DOHH2 (cell line): Measurements from ENCODE around the gene NUDT4B.
"Not testable (repeated sequence)": the region's sequence is repeated elsewhere in the genome, so short reads cannot be mapped to it uniquely, and the experiment has no call there.

ENCODE experiments used
- H3F3A ChIP-seq: fragments of 200-600 bp; sonication (generic), shearing (Covaris generic); 2 replicates; pipeline ENCODE4 v1.6.0; 2016; ENCODE audit warnings: antibody characterized with exemption, mild to moderate bottlenecking; ENCODE audit not compliant: control insufficient read depth, insufficient read depth
- H3K27ac ChIP-seq: fragments of 200-600 bp; sonication (generic); 2 replicates; pipeline ENCODE4 v1.5.1; 2014; ENCODE audit warnings: low read depth, mild to moderate bottlenecking, low read length, moderate library complexity
- H3K27me3 ChIP-seq: fragments of 200-600 bp; sonication (generic); 2 replicates; pipeline ENCODE4 v1.6.1; 2014; ENCODE audit warnings: mild to moderate bottlenecking, low read length, mixed read lengths; ENCODE audit not compliant: control insufficient read depth
- H3K36me3 ChIP-seq: fragments of 200-600 bp; sonication (generic); 2 replicates; pipeline ENCODE4 v1.6.1; 2014; ENCODE audit warnings: mild to moderate bottlenecking, low read length, moderate library complexity, mixed read lengths; ENCODE audit not compliant: control insufficient read depth
- H3K4me1 ChIP-seq: fragments of 200-600 bp; sonication (generic); 2 replicates; pipeline ENCODE4 v1.6.1; 2014; ENCODE audit warnings: mild to moderate bottlenecking, low read length, mixed read lengths; ENCODE audit not compliant: control insufficient read depth
- H3K4me2 ChIP-seq: fragments of 200-600 bp; sonication (generic); 2 replicates; pipeline ENCODE4 v1.6.0; 2014; ENCODE audit warnings: mild to moderate bottlenecking, low read length, moderate library complexity
- H3K4me3 ChIP-seq: fragments of 200-600 bp; sonication (generic); 2 replicates; pipeline ENCODE4 v1.5.1; 2014; ENCODE audit warnings: mild to moderate bottlenecking, low read length, mixed read lengths
- H3K79me2 ChIP-seq: fragments of 200-600 bp; sonication (generic); 2 replicates; pipeline ENCODE4 v1.6.1; 2014; ENCODE audit warnings: mild to moderate bottlenecking, low read length, mixed read lengths; ENCODE audit not compliant: control insufficient read depth
- H3K9me2 ChIP-seq: fragments of 200-600 bp; sonication (generic); replicated peaks from 2 replicates; pipeline ENCODE4 v1.6.1; 2014; ENCODE audit warnings: mild to moderate bottlenecking, low read length, mixed read lengths; ENCODE audit not compliant: control insufficient read depth
- H3K9me3 ChIP-seq: fragments of 200-600 bp; sonication (generic); 2 replicates; pipeline ENCODE4 v1.6.1; 2014; ENCODE audit warnings: antibody characterized with exemption, low read length, mixed read lengths; ENCODE audit not compliant: control insufficient read depth, insufficient read depth
- H4K20me1 ChIP-seq: fragments of 200-600 bp; sonication (generic); 2 replicates; pipeline ENCODE4 v1.6.0; 2014; ENCODE audit warnings: low read depth, mild to moderate bottlenecking, antibody characterized with exemption, low read length, moderate library complexity; ENCODE audit not compliant: control insufficient read depth, insufficient read depth

Gene NUDT4B

GRCh38 chr1:148791543-148792099, 43.0 kb downstream of the NUDT4B start:
- H3K9me2 ChIP-seq, H4K20me1 ChIP-seq, H3K79me2 ChIP-seq, H3K4me2 ChIP-seq, H3K27ac ChIP-seq, H3K9me3 ChIP-seq, H3K4me3 ChIP-seq, H3K4me1 ChIP-seq, H3F3A ChIP-seq, H3K27me3 ChIP-seq, H3K36me3 ChIP-seq: not testable (repeated sequence)

- H3K9me3 ChIP-seq, H4K20me1 ChIP-seq, H3K79me2 ChIP-seq, H3K27me3 ChIP-seq, H3K9me2 ChIP-seq, H3K4me2 ChIP-seq, H3K4me3 ChIP-seq, H3F3A ChIP-seq, H3K27ac ChIP-seq, H3K36me3 ChIP-seq, H3K4me1 ChIP-seq: not testable (repeated sequence)
Measured at GRCh38 chr1:148793762-148794332, 45.3 kb downstream of the NUDT4B start.
